GM12873 (cell line): ENCODE results near the gene NTNG1.

ENCODE experiments used
- TF ChIP-seq, protein P1 (sequence below): IDR thresholded peaks from 2 replicates; pipeline ENCODE4 v1.5.1; 2012; ENCODE audit warnings: low read depth, mild to moderate bottlenecking, moderate library complexity, low read length, control low read depth; ENCODE audit not compliant: insufficient read depth; ENCODE audit errors: missing control alignments

The NTNG1 gene

GRCh38 chr1:107200631-107201030 is 59.8 kb downstream of the NTNG1 start:
- TF ChIP-seq, protein P1, sequence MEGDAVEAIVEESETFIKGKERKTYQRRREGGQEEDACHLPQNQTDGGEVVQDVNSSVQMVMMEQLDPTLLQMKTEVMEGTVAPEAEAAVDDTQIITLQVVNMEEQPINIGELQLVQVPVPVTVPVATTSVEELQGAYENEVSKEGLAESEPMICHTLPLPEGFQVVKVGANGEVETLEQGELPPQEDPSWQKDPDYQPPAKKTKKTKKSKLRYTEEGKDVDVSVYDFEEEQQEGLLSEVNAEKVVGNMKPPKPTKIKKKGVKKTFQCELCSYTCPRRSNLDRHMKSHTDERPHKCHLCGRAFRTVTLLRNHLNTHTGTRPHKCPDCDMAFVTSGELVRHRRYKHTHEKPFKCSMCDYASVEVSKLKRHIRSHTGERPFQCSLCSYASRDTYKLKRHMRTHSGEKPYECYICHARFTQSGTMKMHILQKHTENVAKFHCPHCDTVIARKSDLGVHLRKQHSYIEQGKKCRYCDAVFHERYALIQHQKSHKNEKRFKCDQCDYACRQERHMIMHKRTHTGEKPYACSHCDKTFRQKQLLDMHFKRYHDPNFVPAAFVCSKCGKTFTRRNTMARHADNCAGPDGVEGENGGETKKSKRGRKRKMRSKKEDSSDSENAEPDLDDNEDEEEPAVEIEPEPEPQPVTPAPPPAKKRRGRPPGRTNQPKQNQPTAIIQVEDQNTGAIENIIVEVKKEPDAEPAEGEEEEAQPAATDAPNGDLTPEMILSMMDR = no peak

DNA sequence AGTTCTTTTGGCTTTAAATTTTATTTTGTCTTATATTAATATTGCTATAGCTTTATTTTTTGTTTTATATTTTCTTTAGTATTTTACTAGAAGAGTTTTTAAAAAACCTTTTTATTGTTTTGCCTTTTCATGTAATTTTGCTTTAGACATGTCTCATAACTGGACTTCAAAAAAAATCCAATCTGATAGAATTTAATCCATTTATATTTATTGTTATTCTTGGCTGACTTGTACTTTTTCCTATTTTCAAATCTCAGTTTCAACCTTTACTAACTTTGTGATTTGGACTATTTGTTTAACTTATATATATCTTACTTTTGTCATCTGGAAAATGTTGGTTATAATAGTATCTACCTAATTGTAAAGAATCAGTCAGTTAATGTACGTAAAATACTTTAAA is 61.2 kb downstream of the NTNG1 start:
- TF ChIP-seq, protein P1 = no peak

- TF ChIP-seq, protein P1 = no peak
Observed at GRCh38 chr1:107213225-107213624, 72.4 kb downstream of the NTNG1 start.

GRCh38 chr1:107220036-107220435 is 79.2 kb downstream of the NTNG1 start:
- TF ChIP-seq, protein P1 = no peak

GRCh38 chr1:107225706-107226105 is 84.9 kb downstream of the NTNG1 start:
- TF ChIP-seq, protein P1 = no peak

DNA sequence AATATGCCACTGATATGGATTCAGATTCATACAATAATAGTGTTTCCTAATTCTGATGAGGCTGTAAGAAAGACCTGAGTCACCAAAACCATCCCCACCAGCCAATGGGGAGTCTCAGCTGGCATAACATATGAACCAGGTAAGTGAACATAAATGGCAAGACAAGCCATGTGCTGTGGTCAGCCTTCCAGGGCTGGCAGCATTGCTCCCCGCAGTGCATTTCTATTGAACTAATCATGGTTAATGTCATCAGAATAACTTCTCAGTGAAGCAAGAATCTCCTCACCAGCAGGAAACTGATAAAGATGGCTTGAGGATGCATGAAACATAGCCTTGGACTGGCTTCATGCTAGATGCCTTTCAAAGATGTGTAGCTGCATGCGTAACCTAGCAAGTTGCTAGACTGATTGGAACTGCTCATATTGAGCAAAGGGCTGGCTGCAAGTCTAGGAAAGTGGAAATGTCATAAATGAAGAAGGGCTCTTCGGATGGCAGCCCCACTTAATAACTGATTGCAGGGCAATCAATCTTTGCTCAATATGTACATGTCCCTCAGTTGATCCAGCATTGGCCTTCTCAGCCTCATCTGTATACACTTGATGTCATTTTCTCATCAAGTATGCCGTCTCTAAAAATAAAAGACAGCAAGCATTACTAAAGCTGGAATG is 88.0 kb downstream of the NTNG1 start:
- TF ChIP-seq, protein P1 = no peak

DNA sequence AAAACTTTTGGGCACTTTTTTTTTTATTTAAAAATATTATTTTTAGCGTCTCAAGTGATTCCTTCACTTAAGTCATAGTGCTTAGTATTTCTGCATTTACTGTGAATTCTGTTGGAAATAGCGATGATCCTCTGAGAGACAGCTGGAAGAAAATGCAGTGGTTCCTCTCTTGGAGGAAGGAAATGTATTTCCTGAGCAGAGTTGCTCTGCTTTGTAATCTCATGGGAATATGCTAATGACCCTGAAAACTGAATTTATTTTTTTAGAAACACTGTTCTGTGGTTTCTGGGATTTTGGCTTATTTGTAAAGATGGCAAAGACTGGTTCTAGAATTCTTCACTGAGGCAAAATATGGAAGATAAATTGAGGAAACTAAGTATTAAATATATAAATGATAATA is 88.9 kb downstream of the NTNG1 start:
- TF ChIP-seq, protein P1 = no peak
